ENCODE results near the gene LRRC59.
A peak's percentile ranks its signal among the peaks of the same experiment; 100 is the strongest.

Gene LRRC59

GRCh38 chr17:50381920-50382319 lies 15.4 kb downstream of the LRRC59 start:
- DNase-seq = no peak

GRCh38 chr17:50381260-50381815 lies 16.0 kb downstream of the LRRC59 start:
- DNase-seq = no peak

GRCh38 chr17:50380369-50381259 lies 16.7 kb downstream of the LRRC59 start:
- DNase-seq = peak; percentile 49

- DNase-seq = no peak
Observed at GRCh38 chr17:50379351-50380132, 17.8 kb downstream of the LRRC59 start.

GRCh38 chr17:50375858-50376538 lies 21.3 kb downstream of the LRRC59 start:
- DNase-seq = no peak

- no peak for DNase-seq
Observed at GRCh38 chr17:50373705-50374104, 23.6 kb downstream of the LRRC59 start.

- DNase-seq = peak; percentile 97
Observed at GRCh38 chr17:50372758-50373556, 24.4 kb downstream of the LRRC59 start, which contains the start of the genes EME1 and MRPL27. Gene EME1, plus strand, starts transcription at chr17:50373229. Its CDS starts 1,980 bp downstream, at chr17:50375209. Gene MRPL27, minus strand, starts transcription at chr17:50373184. Its CDS starts 14 bp downstream, at chr17:50373170.

DNA sequence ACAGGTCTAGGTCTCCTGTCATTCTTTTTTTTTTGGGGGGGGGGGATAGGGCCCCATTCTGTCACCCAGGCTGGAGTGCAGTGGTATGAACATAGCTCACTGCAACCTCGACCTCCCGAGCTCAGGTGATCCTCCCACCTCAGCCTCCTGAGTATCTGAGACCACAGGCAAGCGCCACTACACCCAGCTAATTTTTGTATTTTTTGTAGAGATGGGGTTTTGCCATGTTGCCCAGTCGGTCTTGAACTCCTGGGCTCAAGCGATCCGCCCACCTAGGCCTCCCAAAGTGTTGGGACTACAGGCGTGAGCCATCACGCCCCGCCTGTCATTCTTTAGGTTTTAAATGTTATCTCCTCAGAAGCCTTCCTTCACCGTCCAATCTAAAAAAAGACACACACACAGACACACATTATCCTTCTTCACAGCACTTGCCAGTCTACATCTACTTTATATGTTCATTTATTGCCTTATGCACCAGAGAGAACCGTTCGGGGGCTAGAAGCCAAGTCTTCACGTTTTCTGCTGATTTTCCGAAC lies 25.0 kb downstream of the LRRC59 start:
- no peak for DNase-seq

DNA sequence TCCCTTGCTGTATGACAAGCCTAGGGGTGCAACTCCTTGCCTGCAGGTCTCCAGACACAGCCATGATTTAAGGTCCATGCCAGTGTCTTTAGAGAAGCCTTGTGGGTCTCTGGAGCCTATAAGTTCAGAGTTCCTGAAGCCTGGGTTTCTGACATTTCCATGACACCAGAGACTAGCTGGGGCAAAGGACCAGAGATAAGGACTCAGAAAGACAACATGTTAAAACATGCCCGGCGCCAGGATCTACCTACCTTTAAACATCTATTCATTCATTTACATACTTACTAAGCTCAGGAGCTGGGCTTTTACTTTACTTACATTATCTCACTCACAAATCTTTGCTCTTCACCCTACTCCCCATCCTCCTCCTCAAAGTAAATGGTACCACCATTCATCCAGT lies 25.8 kb downstream of the LRRC59 start:
- DNase-seq = no peak

- DNase-seq = no peak
Observed at GRCh38 chr17:50370052-50370451, 27.3 kb downstream of the LRRC59 start.

DNA sequence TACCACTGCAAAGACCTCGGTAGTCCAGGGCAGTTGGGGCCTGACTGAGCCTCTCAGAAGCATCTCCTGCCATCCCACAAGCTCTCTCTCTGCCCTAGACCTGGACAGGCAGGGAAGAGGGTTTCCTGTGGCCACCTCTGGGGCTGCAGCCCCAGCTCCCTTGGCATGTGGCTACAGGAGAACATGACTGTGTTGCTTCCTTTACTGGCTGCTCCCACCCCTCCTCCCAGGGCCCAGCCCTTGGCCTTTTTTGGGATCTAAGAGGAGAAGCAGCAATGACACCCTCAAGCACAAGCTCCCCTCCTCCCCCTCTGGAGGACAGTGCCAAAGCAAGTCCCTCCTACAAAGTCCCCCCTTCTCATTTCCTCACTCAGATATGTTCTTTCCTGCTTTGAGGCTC lies 29.9 kb downstream of the LRRC59 start:
- no peak for DNase-seq

DNA sequence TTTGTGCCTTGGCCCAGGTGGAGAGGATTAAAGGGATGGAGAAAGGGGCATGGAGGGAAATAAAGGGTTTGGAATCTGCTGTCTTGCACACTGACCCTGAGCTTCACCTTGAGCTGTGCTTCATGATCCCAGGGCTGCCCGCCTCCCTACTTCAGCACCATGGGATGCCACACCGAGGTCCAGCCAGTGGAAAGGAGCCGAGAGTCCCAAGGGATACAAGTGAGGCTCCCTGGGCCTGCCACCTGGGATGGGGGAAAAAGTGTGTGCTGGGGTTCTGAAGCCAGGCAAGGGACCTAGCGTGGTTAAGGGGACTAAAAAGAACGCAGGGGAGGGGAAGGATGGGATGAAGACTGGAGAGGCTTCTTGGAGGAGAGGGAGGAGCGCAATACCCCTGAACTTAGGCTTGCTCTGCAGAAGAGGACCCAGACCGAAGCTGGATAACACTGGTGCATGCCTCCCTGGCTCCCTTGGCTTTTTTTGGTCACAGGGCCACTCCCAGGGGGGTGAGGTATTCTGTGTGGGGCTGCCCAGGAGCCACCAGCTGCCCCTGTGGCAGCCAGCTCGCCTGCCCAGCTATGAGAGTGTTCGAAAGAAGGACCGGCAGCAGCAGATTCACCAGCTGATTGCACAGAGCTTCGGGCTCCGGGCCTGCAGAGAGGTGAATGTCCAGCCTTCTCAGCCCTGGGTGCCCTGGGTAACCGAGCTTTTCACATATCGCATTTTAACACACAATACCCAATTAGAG lies 31.5 kb downstream of the LRRC59 start:
- no peak for DNase-seq

- DNase-seq = no peak
Observed at GRCh38 chr17:50365165-50365564, 32.2 kb downstream of the LRRC59 start.

GRCh38 chr17:50364715-50365114 lies 32.6 kb downstream of the LRRC59 start:
- no peak for DNase-seq

DNA sequence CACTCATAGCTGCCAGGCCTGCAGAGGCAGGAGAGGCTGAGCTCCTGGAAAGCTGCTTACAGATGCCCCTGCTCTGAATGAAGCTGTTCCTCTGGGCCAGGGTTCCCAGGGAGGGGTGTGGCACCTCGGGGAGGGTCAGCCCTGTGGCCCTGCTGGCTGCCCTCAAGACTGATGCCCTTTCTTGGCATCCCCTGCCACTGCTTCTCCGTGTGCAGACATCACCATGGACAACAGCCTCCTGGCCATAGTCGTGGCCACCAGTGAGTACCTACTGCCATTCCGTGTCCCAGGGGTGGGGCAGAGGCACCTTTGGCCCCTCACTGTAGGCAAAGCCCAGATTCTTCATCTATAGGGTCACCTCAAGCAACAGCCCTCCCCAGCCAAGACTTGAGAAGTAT lies 33.3 kb downstream of the LRRC59 start:
- no peak for DNase-seq

DNA sequence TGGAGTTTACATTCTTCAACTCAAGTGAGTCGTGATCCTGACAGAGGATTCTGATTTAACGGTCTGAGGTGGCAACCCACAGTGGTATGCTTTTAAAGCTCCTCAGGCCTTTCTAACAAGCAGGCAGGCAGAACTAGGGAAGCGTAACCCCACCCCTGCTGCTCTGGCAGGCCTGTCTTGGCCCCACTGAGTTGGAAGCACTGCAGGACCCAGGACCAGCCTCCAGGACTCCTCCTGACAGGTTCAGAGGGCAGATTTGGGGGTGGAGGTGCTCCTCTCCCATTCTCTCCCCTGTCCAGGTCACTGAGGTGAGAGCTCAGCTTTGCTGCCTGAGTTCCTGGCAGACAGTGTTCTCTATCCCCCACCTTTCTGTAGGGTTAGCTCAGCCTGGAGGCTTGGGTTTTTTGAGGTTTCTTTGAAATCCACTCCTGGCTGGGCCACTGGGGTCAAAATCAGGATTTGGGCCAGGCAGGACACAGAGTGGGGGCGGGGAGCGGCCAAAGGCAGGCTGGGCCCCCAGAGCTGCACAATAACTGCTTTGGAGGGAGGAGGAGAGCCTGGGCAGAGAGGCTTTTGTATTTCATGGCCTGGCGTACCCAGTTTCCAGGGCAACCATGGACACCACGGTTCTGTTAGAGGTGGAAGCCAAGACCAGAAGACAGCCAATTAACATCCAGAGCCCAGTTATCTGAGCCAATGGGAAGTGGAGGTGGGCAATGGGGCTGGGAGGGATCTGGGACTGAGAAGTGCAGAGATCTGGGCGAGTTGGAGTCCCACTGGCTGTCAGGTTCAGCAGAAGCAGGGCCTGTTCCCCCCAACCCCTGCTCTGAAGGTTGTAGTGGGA lies 33.9 kb downstream of the LRRC59 start:
- DNase-seq = peak; percentile 56

DNA sequence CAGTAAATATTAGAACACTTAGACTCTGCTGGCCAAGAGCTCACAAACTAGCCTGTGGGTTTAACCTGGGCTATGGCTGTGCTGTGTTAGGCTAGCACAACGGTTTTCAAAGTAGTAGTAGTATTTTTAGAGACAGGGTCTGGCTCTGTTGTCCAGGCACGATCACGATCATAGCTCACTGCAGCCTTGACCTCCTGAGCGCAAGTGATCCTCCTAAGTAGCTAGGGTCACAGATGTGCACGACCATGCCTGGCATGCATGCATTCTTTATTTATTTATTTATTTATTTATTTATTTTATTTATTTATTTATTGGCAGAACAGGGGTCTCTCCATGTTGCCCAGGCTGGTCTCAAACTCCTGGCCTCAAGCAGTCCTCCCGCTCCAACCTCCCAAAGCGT lies 34.7 kb downstream of the LRRC59 start:
- DNase-seq = no peak

GRCh38 chr17:50361561-50362480 lies 35.5 kb downstream of the LRRC59 start:
- DNase-seq = peak; percentile 94
